Epithelial cell of proximal tubule (primary cell): ENCODE data around the gene IFNLR1. TPM values are rescaled to one million over a fixed set of nuclear protein-coding genes. Genes with fewer than 3 reads are reported as not detected.

Source experiments
- DNase-seq: peaks from one replicate; pipeline ENCODE4 v3.0.0-alpha.2; 2011; ENCODE audit warnings: low read depth
- H3K4me3 ChIP-seq: 2 replicates; pipeline ENCODE4 v1.5.1; 2011; ENCODE audit warnings: low read depth, mild to moderate bottlenecking, low read length
- total RNA-seq: library from RNA; depleted of rRNA; stranded (reverse); fragments of >200 nt; gene quantifications from 2 replicates; pipeline ENCODE4 v1.2.3, GENCODE V29; 2015
- TF ChIP-seq, protein P1 (sequence below): conservative IDR thresholded peaks from 2 replicates; pipeline ENCODE4 v1.5.1; 2012; ENCODE audit warnings: low read depth, mild to moderate bottlenecking, low read length

The IFNLR1 gene
- total RNA-seq, 1 donor from 2014 or later, result 3.6 TPM

DNA sequence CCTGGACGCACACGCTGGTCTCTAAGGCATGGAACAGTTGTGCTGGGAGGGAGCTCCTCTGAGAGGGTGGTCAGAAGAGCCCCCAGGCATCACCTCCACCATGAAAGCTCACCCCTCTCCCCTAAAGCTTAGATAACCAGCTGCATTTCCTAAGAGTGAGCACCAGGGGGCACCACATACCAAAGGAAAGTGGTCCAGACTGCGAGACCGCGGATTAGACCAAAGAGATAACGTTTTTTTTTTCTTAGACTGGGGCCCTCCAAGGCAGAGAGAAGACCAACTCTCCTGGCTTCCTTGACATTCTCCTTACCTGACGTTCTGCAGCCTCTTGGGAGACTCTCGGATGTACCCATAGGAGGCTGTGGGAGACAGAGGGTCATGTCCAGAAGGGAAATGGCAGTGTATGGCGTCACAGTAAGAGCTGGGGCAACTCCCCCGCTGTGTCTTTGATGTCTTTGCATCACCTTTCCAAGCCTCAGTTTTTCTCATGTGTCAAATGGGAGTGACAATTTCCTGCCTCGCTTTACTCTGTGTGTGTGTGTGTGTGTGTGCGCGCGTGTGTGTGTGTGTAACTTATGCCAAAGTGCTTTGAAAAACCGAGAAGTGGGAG is 12.3 kb upstream of the IFNLR1 start:
- TF ChIP-seq, protein P1, sequence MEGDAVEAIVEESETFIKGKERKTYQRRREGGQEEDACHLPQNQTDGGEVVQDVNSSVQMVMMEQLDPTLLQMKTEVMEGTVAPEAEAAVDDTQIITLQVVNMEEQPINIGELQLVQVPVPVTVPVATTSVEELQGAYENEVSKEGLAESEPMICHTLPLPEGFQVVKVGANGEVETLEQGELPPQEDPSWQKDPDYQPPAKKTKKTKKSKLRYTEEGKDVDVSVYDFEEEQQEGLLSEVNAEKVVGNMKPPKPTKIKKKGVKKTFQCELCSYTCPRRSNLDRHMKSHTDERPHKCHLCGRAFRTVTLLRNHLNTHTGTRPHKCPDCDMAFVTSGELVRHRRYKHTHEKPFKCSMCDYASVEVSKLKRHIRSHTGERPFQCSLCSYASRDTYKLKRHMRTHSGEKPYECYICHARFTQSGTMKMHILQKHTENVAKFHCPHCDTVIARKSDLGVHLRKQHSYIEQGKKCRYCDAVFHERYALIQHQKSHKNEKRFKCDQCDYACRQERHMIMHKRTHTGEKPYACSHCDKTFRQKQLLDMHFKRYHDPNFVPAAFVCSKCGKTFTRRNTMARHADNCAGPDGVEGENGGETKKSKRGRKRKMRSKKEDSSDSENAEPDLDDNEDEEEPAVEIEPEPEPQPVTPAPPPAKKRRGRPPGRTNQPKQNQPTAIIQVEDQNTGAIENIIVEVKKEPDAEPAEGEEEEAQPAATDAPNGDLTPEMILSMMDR, result peak; percentile 86
- no peak for DNase-seq
- no peak overlapping the region for H3K4me3 ChIP-seq

DNA sequence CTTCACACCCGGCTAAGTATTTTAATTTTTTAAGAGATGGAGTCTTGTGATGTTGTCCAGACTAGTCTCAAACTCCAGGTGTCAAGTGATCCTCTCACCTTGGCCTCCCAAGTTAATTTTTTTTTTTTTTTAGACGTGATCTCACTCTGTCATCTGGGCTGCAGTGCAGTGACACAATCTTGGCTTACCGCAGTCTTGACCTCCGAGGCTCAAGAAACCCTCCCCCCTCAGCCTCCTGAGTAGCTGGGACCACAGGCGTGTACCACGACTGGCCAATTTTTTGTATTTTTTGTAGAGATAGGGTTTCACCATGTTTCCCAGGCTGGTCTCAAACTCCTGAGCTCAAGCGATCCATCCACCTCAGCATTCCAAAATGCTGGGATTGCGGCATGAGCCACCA is 11.7 kb upstream of the IFNLR1 start:
- TF ChIP-seq, protein P1, result no peak
- H3K4me3 ChIP-seq, result no peak overlapping the region
- no peak for DNase-seq

DNA sequence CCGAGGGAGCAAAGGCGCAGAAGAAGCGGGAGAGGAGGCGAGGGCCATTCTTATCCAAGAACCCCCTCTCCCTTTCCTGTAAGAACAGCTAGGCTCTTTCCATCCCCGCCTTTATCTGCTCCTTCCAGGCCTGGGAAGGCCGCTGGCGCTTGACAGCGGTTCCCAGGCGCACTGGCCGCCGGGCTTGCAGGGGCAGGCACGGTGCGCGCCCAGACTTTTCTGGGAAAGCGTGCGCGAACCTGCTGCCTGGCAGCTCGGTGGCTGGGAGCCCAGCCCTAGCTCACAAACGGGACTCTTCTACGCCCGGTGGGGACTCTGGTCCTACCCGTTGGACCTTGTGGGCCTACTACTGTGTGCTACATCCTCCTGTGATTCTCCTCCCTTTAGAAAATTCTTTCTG is 8.8 kb upstream of the IFNLR1 start:
- H3K4me3 ChIP-seq, result no peak overlapping the region
- DNase-seq, result no peak
- TF ChIP-seq, protein P1, result no peak

DNA sequence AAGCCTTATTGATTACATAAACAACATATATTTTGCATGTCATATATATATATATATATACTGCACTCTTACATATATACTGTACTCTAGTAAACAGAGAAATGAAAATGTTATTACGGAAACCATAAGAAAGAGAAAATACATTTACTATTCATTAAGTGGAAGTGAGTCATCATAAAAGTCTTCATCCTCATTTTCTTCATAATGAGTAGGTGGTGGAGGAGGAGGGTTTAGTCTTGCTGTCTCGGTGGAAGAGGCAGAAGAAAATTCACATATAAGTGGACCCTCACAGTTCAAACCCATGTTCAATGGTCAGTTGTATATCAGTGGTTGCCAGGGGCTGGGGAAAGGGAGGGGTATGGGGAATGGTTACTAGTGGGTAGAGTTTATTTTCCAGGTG is 8.0 kb upstream of the IFNLR1 start:
- H3K4me3 ChIP-seq, result no peak overlapping the region
- no peak for DNase-seq
- TF ChIP-seq, protein P1, result no peak

DNA sequence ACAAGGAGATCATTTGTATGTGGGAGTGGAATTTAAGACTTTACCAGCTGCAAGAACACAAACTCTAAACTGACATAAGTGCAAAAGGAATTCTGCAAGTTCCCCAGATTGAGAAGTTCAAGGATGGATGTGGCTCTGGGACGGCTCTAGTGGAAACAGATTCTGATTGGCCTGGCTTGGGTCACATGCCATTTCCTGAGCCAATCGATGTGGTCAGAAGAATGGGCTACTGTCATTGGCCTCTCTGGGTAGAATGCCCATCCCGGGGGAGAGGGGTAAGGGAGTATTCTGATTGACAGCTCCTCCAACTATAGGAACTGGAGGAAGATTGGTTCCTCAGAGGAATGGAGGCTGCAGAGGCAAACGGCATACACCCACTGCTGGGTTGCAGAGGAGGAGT is 6.0 kb upstream of the IFNLR1 start:
- TF ChIP-seq, protein P1, result no peak
- H3K4me3 ChIP-seq, result no peak overlapping the region
- DNase-seq, result no peak

DNA sequence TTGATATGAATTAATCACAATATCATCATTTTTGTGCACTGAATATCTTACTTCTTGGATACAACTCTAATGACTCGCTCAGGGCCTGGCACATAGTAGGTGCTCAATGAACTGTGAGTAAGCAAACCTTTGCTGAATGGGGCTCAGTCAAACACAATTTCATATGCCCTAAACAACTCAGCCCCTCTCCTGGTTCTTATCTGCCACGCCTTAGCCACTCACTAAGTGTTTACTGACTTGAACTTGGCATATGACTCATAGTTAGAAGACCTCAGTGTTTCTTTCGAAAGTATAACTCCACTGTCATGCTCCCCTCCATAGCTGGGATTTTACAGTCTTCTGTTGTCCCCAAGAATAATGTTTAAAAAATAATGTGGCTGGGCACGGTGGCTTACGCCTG is 4.8 kb upstream of the IFNLR1 start:
- H3K4me3 ChIP-seq, result no peak overlapping the region
- DNase-seq, result peak; percentile 22
- TF ChIP-seq, protein P1, result no peak

DNA sequence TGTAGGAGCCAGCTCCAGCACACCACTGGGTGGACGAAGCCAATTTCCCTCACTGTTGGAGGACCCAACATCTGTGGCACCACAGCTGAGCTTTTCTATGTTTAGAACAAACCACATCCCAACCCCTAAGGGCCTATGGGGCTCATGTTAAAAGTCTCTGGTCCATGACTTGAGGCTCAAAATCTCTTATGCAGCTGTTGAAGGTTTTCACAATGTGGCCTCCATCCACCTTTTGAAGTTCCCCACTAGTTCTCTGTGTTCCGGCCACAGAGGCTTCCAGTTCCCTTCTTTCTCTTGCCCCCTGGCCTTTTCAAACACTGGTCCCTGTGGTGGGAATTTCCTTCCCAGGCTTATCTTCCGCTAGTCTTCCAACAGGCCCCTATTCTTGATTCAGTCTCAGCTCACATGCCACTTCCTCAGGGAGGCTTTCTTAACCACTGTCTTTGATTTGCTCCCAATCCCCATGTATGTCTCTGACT is 3.9 kb upstream of the IFNLR1 start:
- H3K4me3 ChIP-seq, result no peak overlapping the region
- DNase-seq, result no peak
- TF ChIP-seq, protein P1, result no peak
